OCI-LY1 (cell line): ENCODE data around the gene NSFL1C.

Source experiments
- H2AFZ ChIP-seq: fragments of 200-600 bp; sonication (generic), shearing (Covaris generic); 2 replicates; pipeline ENCODE4 v1.6.0; 2014; ENCODE audit warnings: antibody characterized with exemption, mild to moderate bottlenecking, low read length
- H3F3A ChIP-seq: fragments of 200-600 bp; sonication (generic), shearing (Covaris generic); 2 replicates; pipeline ENCODE4 v1.6.0; 2014; ENCODE audit warnings: mild to moderate bottlenecking, antibody characterized with exemption, low read length, moderate library complexity; ENCODE audit not compliant: insufficient read depth
- H3K27ac ChIP-seq: fragments of 200-600 bp; sonication (generic); 2 replicates; pipeline ENCODE4 v1.5.1; 2014; ENCODE audit warnings: low read length, mixed run types, mild to moderate bottlenecking, low read depth; ENCODE audit not compliant: poor library complexity, severe bottlenecking
- H3K27me3 ChIP-seq: fragments of 200-600 bp; sonication (generic); 2 replicates; pipeline ENCODE4 v1.6.0; 2014; ENCODE audit warnings: antibody characterized with exemption, mild to moderate bottlenecking, low read length, moderate library complexity; ENCODE audit not compliant: insufficient read depth
- H3K36me3 ChIP-seq: fragments of 200-600 bp; sonication (generic); 2 replicates; pipeline ENCODE4 v1.6.1; 2014; ENCODE audit warnings: mild to moderate bottlenecking, antibody characterized with exemption, low read length, moderate library complexity, mixed read lengths; ENCODE audit not compliant: insufficient read depth
- H3K4me1 ChIP-seq: fragments of 200-600 bp; sonication (generic); 2 replicates; pipeline ENCODE4 v1.5.1; 2014; ENCODE audit warnings: mild to moderate bottlenecking, low read length, moderate library complexity; ENCODE audit not compliant: insufficient read depth, severe bottlenecking
- H3K4me2 ChIP-seq: fragments of 200-600 bp; sonication (generic), shearing (Covaris generic); 2 replicates; pipeline ENCODE4 v1.6.1; 2014; ENCODE audit warnings: low read length
- H3K4me3 ChIP-seq: fragments of 200-600 bp; sonication (generic); 2 replicates; pipeline ENCODE4 v1.5.1; 2014; ENCODE audit warnings: low read length, low read depth, mild to moderate bottlenecking, mixed read lengths; ENCODE audit not compliant: poor library complexity, severe bottlenecking
- H3K79me2 ChIP-seq: fragments of 200-600 bp; shearing (Covaris generic); 2 replicates; pipeline ENCODE4 v1.6.1; 2016; ENCODE audit warnings: mixed run types, low read length, mixed read lengths; ENCODE audit not compliant: insufficient read depth
- H3K9ac ChIP-seq: fragments of 200-600 bp; sonication (generic), shearing (Covaris generic); 2 replicates; pipeline ENCODE4 v1.6.1; 2014; ENCODE audit warnings: mild to moderate bottlenecking, low read length, mixed read lengths
- H3K9me2 ChIP-seq: fragments of 200-600 bp; sonication (generic), shearing (Covaris generic); 2 replicates; pipeline ENCODE4 v1.6.1; 2014; ENCODE audit warnings: low read depth, mild to moderate bottlenecking, low read length, mixed read lengths
- H3K9me3 ChIP-seq: fragments of 200-600 bp; shearing (Covaris generic); 2 replicates; pipeline ENCODE4 v1.6.1; 2014; ENCODE audit warnings: low read length, mixed read lengths
- H4K20me1 ChIP-seq: fragments of 200-600 bp; sonication (generic), shearing (Covaris generic); 2 replicates; pipeline ENCODE4 v1.6.0; 2016; ENCODE audit warnings: mild to moderate bottlenecking, low read length; ENCODE audit not compliant: insufficient read depth
- EZH2 ChIP-seq: fragments of 200-600 bp; sonication (generic), shearing (Covaris generic); IDR thresholded peaks from 2 replicates; pipeline ENCODE4 v1.8.0; 2017; ENCODE audit warnings: borderline replicate concordance, mixed run types, mild to moderate bottlenecking, antibody characterized with exemption, low read length, moderate library complexity, mixed read lengths
- TF ChIP-seq, protein P1 (sequence below): fragments of 200-600 bp; sonication (generic), shearing (Covaris generic); IDR thresholded peaks from 2 replicates; pipeline ENCODE4 v1.5.1; 2017; ENCODE audit warnings: mild to moderate bottlenecking, antibody characterized with exemption, low read length, moderate library complexity, mixed read lengths

Gene NSFL1C

DNA sequence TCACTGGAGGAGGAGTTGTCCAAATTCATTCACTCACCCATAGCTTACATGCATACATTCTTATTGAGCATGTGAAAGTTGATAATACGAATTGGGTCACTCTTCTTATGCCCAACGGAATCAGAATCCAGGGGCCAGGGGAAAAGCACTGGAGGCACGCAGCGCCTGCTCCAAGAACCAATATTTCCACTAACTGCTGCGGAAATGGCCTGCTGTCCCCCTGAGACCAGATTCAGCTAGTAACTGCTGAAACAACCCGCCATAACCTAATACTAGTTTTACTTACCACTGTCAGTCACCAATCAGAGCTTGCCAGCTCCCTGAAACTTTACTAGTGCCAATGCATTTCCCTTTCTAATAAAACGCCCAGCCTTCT is 73.2 kb downstream of the NSFL1C start:
- H4K20me1 ChIP-seq, result no peaks in the 10 kb centered on the region
- H3K9me3 ChIP-seq, result no peaks in the 10 kb centered on the region
- H3K27ac ChIP-seq, result no peak overlapping the region
- no peak for TF ChIP-seq EZH2
- TF ChIP-seq, protein P1, sequence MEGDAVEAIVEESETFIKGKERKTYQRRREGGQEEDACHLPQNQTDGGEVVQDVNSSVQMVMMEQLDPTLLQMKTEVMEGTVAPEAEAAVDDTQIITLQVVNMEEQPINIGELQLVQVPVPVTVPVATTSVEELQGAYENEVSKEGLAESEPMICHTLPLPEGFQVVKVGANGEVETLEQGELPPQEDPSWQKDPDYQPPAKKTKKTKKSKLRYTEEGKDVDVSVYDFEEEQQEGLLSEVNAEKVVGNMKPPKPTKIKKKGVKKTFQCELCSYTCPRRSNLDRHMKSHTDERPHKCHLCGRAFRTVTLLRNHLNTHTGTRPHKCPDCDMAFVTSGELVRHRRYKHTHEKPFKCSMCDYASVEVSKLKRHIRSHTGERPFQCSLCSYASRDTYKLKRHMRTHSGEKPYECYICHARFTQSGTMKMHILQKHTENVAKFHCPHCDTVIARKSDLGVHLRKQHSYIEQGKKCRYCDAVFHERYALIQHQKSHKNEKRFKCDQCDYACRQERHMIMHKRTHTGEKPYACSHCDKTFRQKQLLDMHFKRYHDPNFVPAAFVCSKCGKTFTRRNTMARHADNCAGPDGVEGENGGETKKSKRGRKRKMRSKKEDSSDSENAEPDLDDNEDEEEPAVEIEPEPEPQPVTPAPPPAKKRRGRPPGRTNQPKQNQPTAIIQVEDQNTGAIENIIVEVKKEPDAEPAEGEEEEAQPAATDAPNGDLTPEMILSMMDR, result no peak
- H3K27me3 ChIP-seq, result peaks cover 9% of the 10 kb centered on the region; the same call in 1 of the 2 replicates
- peak overlapping the region; percentile 61 for H2AFZ ChIP-seq
- peak overlapping the region; percentile 87 for H3K4me3 ChIP-seq
- H3K4me2 ChIP-seq, result peak overlapping the region; percentile 96
- H3K4me1 ChIP-seq, result peaks cover 49% of the 10 kb centered on the region
- peak overlapping the region; percentile 38; the same call in 1 of the 2 replicates for H3K9ac ChIP-seq
- H3F3A ChIP-seq, result no peaks in the 10 kb centered on the region
- H3K9me2 ChIP-seq, result no peaks in the 10 kb centered on the region
- peaks cover 37% of the 10 kb centered on the region for H3K79me2 ChIP-seq
- no peaks in the 10 kb centered on the region for H3K36me3 ChIP-seq

DNA sequence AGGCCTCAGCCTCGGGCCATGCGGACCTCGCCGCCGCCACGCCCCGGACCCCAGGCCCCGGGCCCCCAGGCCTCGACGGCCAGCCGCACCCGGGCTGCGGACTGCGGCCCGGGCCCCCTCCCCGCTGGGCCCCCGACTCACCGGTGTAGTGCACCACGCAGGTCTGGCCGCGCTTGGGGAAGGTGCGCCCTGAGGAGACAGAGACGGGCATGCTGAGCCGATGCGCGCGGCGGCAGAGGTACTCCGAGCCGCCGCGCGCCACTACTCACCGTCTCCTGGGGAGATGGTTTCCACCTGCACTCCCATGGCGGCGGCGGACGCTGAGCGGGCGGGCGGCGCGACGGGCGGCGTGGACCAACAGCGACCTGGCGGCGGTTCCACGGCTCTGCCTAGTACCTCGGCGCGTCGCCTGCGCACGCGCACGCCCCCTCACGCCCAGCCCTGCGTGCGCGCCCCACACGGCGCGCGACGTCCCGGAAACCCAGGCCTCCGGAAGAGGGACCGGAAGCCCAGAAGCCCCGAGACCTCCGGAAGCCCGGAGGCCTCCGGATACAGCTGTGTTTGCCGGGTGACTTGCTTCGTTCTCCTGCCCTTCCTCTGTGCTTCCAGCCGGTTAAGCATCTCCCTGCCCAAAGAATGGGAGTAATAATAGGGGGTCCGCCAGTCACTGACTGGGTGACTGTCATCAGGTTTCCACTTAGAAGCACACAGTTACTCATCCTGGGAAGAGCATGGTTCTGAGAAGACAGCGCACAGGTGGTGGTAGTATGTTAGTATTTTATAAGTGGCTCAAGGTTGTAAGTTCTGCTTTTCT is 73.7 kb downstream of the NSFL1C start, which contains the start of gene FKBP1A:
TSS of gene FKBP1A (minus strand) at position 362 of the 814 bp plus-strand sequence. CDS start at position 306, 56 bp downstream.
- Histone ChIP-seq H2AFZ (peak within 1 kb of the TSS; percentile 61), H3K9ac (peak within 1 kb of the TSS; percentile 86), H3K36me3 (no peaks in the 10 kb centered on the region), H4K20me1 (0 out of 2 replicates have a peak, but pooled peaks cover 1% of the 10 kb centered on the region), H3K4me3 (peak within 1 kb of the TSS; percentile 87), H3K79me2 (peaks cover 43% of the 10 kb centered on the region), H3K4me1 (peaks cover 49% of the 10 kb centered on the region), H3K4me2 (peak within 1 kb of the TSS; percentile 96), H3K9me3 (no peaks in the 10 kb centered on the region), H3K27me3 (peaks cover 9% of the 10 kb centered on the region; the same call in 1 of the 2 replicates), H3K9me2 (no peaks in the 10 kb centered on the region), H3K27ac (peak within 1 kb of the TSS; percentile 29), H3F3A (no peaks in the 10 kb centered on the region)
- TF ChIP-seq EZH2, result no peak
- TF ChIP-seq, protein P1, result no peak

- H3F3A ChIP-seq, result no peaks in the 10 kb centered on the region
- 0 out of 2 replicates have a peak, but pooled peaks cover 3% of the 10 kb centered on the region for H4K20me1 ChIP-seq
- H2AFZ ChIP-seq, result no peak overlapping the region
- H3K9me3 ChIP-seq, result no peaks in the 10 kb centered on the region
- H3K27me3 ChIP-seq, result peaks cover 9% of the 10 kb centered on the region; the same call in 1 of the 2 replicates
- H3K4me1 ChIP-seq, result peaks cover 50% of the 10 kb centered on the region
- H3K9me2 ChIP-seq, result no peaks in the 10 kb centered on the region
- peak overlapping the region; percentile 91 for H3K4me2 ChIP-seq
- no peaks in the 10 kb centered on the region for H3K36me3 ChIP-seq
- H3K4me3 ChIP-seq, result peak overlapping the region; percentile 87
- peak overlapping the region; percentile 29 for H3K27ac ChIP-seq
- no peak for TF ChIP-seq EZH2
- H3K9ac ChIP-seq, result peak overlapping the region; percentile 86
- peaks cover 48% of the 10 kb centered on the region for H3K79me2 ChIP-seq
Measured at GRCh38 chr20:1392443-1392692, 74.3 kb downstream of the NSFL1C start.
